A549 (cell line): ENCODE data around the gene ZNF273. TPM values are rescaled to one million over a fixed set of nuclear protein-coding genes. Genes with fewer than 3 reads are reported as not detected.
"Not testable (repeated sequence)": the region's sequence is repeated elsewhere in the genome, so short reads cannot be mapped to it uniquely, and the experiment has no call there.

Experiments used
- ATAC-seq, 2 experiments: fragments of 200-7000 bp in 1 of 2; fragments of >200 bp in 1 of 2; cut with Nextera tagmentation in 1 of 2; cut with Tn5 transposase in 1 of 2; 3 replicates each; pipeline versions ENCODE4 v1.8.0 to v1.9.1; 2018 to 2020; ENCODE audit warnings: mild to moderate bottlenecking in 1 of 2, moderate library complexity in 1 of 2
- CTCF ChIA-PET: fragments of 300-600 bp; sonication (Branson Sonifier 250); formaldehyde crosslinking; extraction: SDS; loops from one replicate; lab custom pipeline; 2021; ENCODE audit warnings: antibody characterized with exemption, inconsistent platforms; lab: Yijun Ruan, JAX
- POLR2A ChIA-PET: fragments of 350-600 bp; formaldehyde crosslinking; extraction: SDS; loops from one replicate; lab custom pipeline; 2021; ENCODE audit warnings: antibody characterized with exemption, inconsistent platforms; lab: Yijun Ruan, JAX
- DNase-seq, 2 experiments: peaks; one replicate each; pipeline versions ENCODE4 v3.0.0 to v3.0.0-alpha.2; 2011 to 2016; ENCODE audit warnings: low read depth in 1 of 2, low spot score in 1 of 2
- FAIRE-seq: peaks from 2 replicates; lab custom pipeline; 2011; peaks lifted over from hg19 to GRCh38; lab: Jason Lieb, UNC
- H3K27ac ChIP-seq, 2 experiments: fragments of >200 bp; sonication (Bioruptor Twin); formaldehyde crosslinking; 3 replicates each; pipeline ENCODE4 v1.5.1; 2016 to 2017
- H3K4me1 ChIP-seq: fragments of >200 bp; sonication (Bioruptor Twin); formaldehyde crosslinking; 3 replicates; pipeline ENCODE4 v1.6.1; 2016
- H3K4me2 ChIP-seq: fragments of >200 bp; sonication (Bioruptor Twin); formaldehyde crosslinking; 3 replicates; pipeline ENCODE4 v1.6.1; 2016
- H3K4me3 ChIP-seq: fragments of >200 bp; sonication (Bioruptor Twin); formaldehyde crosslinking; 3 replicates; pipeline ENCODE4 v1.5.1; 2016
- H3K9me3 ChIP-seq: fragments of >200 bp; sonication (Bioruptor Twin); formaldehyde crosslinking; 3 replicates; pipeline ENCODE4 v1.6.1; 2016
- BCL3 ChIP-seq: fragments of >200 bp; sonication (Bioruptor Twin); formaldehyde crosslinking; IDR thresholded peaks from 3 replicates; pipeline ENCODE4 v1.6.1; 2016
- BHLHE40 ChIP-seq: IDR thresholded peaks from 2 replicates; pipeline ENCODE4 v1.6.1; 2012; ENCODE audit warnings: low read depth, low read length, inconsistent platforms
- CBX2 ChIP-seq: fragments of 200-600 bp; sonication (generic); IDR thresholded peaks from 2 replicates; pipeline ENCODE4 v1.6.1; 2016; ENCODE audit warnings: low read depth, mild to moderate bottlenecking, borderline replicate concordance
- CBX8 ChIP-seq: fragments of 200-600 bp; sonication (generic); IDR thresholded peaks from 2 replicates; pipeline ENCODE4 v1.6.1; 2016
- CEBPB ChIP-seq, 2 experiments: fragments of >200 bp in 1 of 2; sonication (Bioruptor Twin) in 1 of 2; formaldehyde crosslinking in 1 of 2; IDR thresholded peaks; 2 replicates each; pipeline ENCODE4 v1.6.1; 2012 to 2016
- CHD2 ChIP-seq: fragments of 150-350 bp; IDR thresholded peaks from 2 replicates; pipeline ENCODE4 v1.6.1; 2014; ENCODE audit warnings: low read length; ENCODE audit not compliant: partially characterized antibody
- EHF ChIP-seq: fragments of 250-450 bp; sonication (Bioruptor Pico); IDR thresholded peaks from 2 replicates; pipeline ENCODE4 v1.5.0; 2020; ENCODE audit warnings: mild to moderate bottlenecking
- EP300 ChIP-seq, 2 experiments: fragments of >200 bp; sonication (Bioruptor Twin); formaldehyde crosslinking; IDR thresholded peaks; 2 replicates in 1 of 2; 3 replicates in 1 of 2; pipeline ENCODE4 v1.6.1; 2016 to 2017
- ESRRA ChIP-seq: fragments of 150-350 bp; IDR thresholded peaks from 2 replicates; pipeline ENCODE4 v1.6.1; 2014; ENCODE audit warnings: mild to moderate bottlenecking, low read length, borderline replicate concordance
- FOSL2 ChIP-seq, 2 experiments: fragments of 450-650 bp in 1 of 2; fragments of >200 bp in 1 of 2; sonication (Bioruptor Twin) in 1 of 2; formaldehyde crosslinking; IDR thresholded peaks; 2 replicates each; pipeline versions ENCODE4 v1.5.0 to v1.6.1; 2016 to 2020; ENCODE audit warnings: mild to moderate bottlenecking in 1 of 2, moderate library complexity in 1 of 2
- GATA3 ChIP-seq: IDR thresholded peaks from 2 replicates; pipeline ENCODE4 v1.6.1; 2012; ENCODE audit warnings: borderline replicate concordance
- HDAC2 ChIP-seq: fragments of 200-600 bp; sonication (generic); IDR thresholded peaks from 2 replicates; pipeline ENCODE4 v1.6.1; 2016
- HEYL ChIP-seq: fragments of 250-450 bp; sonication (Bioruptor Pico); IDR thresholded peaks from 2 replicates; pipeline ENCODE4 v1.8.0; 2021; ENCODE audit warnings: mild to moderate bottlenecking, moderate library complexity
- HOXB5 ChIP-seq: fragments of 250-450 bp; sonication (Bioruptor Pico); IDR thresholded peaks from 2 replicates; pipeline ENCODE4 v1.5.0; 2020; ENCODE audit warnings: mild to moderate bottlenecking, moderate library complexity
- JUNB ChIP-seq: fragments of >200 bp; sonication (Bioruptor Twin); formaldehyde crosslinking; IDR thresholded peaks from 2 replicates; pipeline ENCODE4 v1.6.1; 2016
- KDM1A ChIP-seq: fragments of 200-600 bp; sonication (generic); IDR thresholded peaks from 2 replicates; pipeline ENCODE4 v1.6.1; 2016; ENCODE audit warnings: low read depth, mild to moderate bottlenecking
- NPAS2 ChIP-seq: fragments of 250-450 bp; sonication (Bioruptor Pico); IDR thresholded peaks from 2 replicates; pipeline ENCODE4 v1.8.0; 2022; ENCODE audit warnings: mild to moderate bottlenecking, moderate library complexity, borderline replicate concordance
- PBX3 ChIP-seq: IDR thresholded peaks from 2 replicates; pipeline ENCODE4 v1.6.1; 2012
- POLR2A ChIP-seq: IDR thresholded peaks from 2 replicates; pipeline ENCODE4 v1.6.1; 2012; ENCODE audit warnings: mild to moderate bottlenecking, low read length
- RARB ChIP-seq: fragments of 250-450 bp; sonication (Bioruptor Pico); IDR thresholded peaks from 2 replicates; pipeline ENCODE4 v1.8.0; 2021; ENCODE audit warnings: mild to moderate bottlenecking, moderate library complexity
- RCOR1 ChIP-seq: fragments of 150-350 bp; IDR thresholded peaks from 2 replicates; pipeline ENCODE4 v1.6.1; 2014; ENCODE audit warnings: antibody characterized with exemption, low read length, low read depth
- RFX5 ChIP-seq: fragments of 450-650 bp; IDR thresholded peaks from 2 replicates; pipeline ENCODE4 v1.7.1; 2014; ENCODE audit warnings: antibody characterized with exemption, mild to moderate bottlenecking, moderate library complexity
- RNF2 ChIP-seq: fragments of 200-600 bp; sonication (generic); IDR thresholded peaks from 2 replicates; pipeline ENCODE4 v1.6.1; 2016; ENCODE audit warnings: low read depth, mild to moderate bottlenecking, antibody characterized with exemption, moderate library complexity, borderline replicate concordance
- SMC3 ChIP-seq: fragments of >200 bp; sonication (Bioruptor Twin); formaldehyde crosslinking; IDR thresholded peaks from 3 replicates; pipeline ENCODE4 v1.6.1; 2018; ENCODE audit warnings: inconsistent platforms
- SREBF2 ChIP-seq: fragments of 450-650 bp; IDR thresholded peaks from 2 replicates; pipeline ENCODE4 v1.6.1; 2014; ENCODE audit warnings: mild to moderate bottlenecking, moderate library complexity
- TP53 ChIP-seq: fragments of 250-450 bp; sonication (Bioruptor Pico); IDR thresholded peaks from 2 replicates; pipeline ENCODE4 v1.5.0; 2021; ENCODE audit warnings: mild to moderate bottlenecking, moderate library complexity
- ZC3H11A ChIP-seq: fragments of 450-650 bp; IDR thresholded peaks from 2 replicates; pipeline ENCODE4 v1.6.1; 2014; ENCODE audit warnings: antibody characterized with exemption, mild to moderate bottlenecking
- ZFP36 ChIP-seq: fragments of 450-650 bp; IDR thresholded peaks from 2 replicates; pipeline ENCODE4 v1.6.1; 2014; ENCODE audit warnings: borderline replicate concordance; ENCODE audit not compliant: partially characterized antibody
- ZSCAN20 ChIP-seq: fragments of 250-450 bp; sonication (Bioruptor Pico); IDR thresholded peaks from 2 replicates; pipeline ENCODE4 v1.8.0; 2022; ENCODE audit warnings: mild to moderate bottlenecking, moderate library complexity
- WGBS: methylation state at CpG from one replicate; pipeline ENCODE4 v1.1.6; 2017; ENCODE audit errors: missing lambda C conversion rate; 5-methylcytosine and 5-hydroxymethylcytosine counted together
- polyA plus RNA-seq, 4 experiments: library from polyadenylated mRNA; depleted of rRNA in 3 of 4; stranded (reverse); fragments of >200 nt; fragmentation: RNase III in 1 of 4; extraction: RNeasy Plus Mini Kit Qiagen cat#74134 plus additional on column Dnase treatment in 1 of 4; gene quantifications; 2 replicates in 3 of 4; 3 replicates in 1 of 4; pipeline ENCODE4 v1.2.3, GENCODE V29; 2011 to 2017
- TF ChIP-seq, protein P1 (sequence below): IDR thresholded peaks from 2 replicates; pipeline ENCODE4 v1.6.1; 2012
- TF ChIP-seq, protein P2 (sequence below): fragments of 200-600 bp; sonication (generic); IDR thresholded peaks from 2 replicates; pipeline ENCODE4 v1.6.1; 2016; ENCODE audit warnings: antibody characterized with exemption, mild to moderate bottlenecking, moderate library complexity

Gene ZNF273
- polyA plus RNA-seq, 2 of the 4 experiments (the other 2 are of a cell fraction): 3.1 to 5.2 TPM

GRCh38 chr7:64863021-64863420 lies 40.1 kb upstream of the ZNF273 start:
- H3K4me1 ChIP-seq: no peaks in the 10 kb centered on the region
- no peak overlapping the region for H3K4me2 ChIP-seq
- H3K27ac ChIP-seq: no peak overlapping the region
- WGBS: 41% methylated on average over 5 of the region's 9 CpGs
- ATAC-seq: no peak
- ChIA-PET POLR2A (no interaction called here), CTCF (no interaction called here)
- no peak overlapping the region for H3K4me3 ChIP-seq
- TF ChIP-seq RARB (CRISPR knock-in tag) (no peak), CEBPB (IDR thresholded peaks at IDR 0.05) (no peak), BCL3 (no peak), ESRRA (no peak), EP300 (IDR thresholded peaks at IDR 0.05) (no peak), JUNB (no peak), POLR2A (no peak), RNF2 (no peak), PBX3 (no peak), BHLHE40 (no peak), RCOR1 (no peak), TP53 (CRISPR knock-in tag) (no peak), ZC3H11A (no peak), CHD2 (no peak), HOXB5 (no peak), ZSCAN20 (CRISPR knock-in tag) (no peak), HDAC2 (no peak), SMC3 (no peak), RFX5 (no peak)
- TF ChIP-seq, protein P1, sequence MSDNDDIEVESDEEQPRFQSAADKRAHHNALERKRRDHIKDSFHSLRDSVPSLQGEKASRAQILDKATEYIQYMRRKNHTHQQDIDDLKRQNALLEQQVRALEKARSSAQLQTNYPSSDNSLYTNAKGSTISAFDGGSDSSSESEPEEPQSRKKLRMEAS: no peak
- FAIRE-seq: no peak
- DNase-seq: no peak
- H3K9me3 ChIP-seq: no peaks in the 10 kb centered on the region; the same call in 2 of the 3 replicates

GRCh38 chr7:64863530-64863929 lies 39.5 kb upstream of the ZNF273 start:
- H3K27ac ChIP-seq, FAIRE-seq, H3K9me3 ChIP-seq, H3K4me2 ChIP-seq, ATAC-seq, DNase-seq, CTCF ChIA-PET, H3K4me1 ChIP-seq, H3K4me3 ChIP-seq, POLR2A ChIA-PET: not testable (repeated sequence)
- WGBS: 31% methylated on average over 3 of the region's 3 CpGs

DNA sequence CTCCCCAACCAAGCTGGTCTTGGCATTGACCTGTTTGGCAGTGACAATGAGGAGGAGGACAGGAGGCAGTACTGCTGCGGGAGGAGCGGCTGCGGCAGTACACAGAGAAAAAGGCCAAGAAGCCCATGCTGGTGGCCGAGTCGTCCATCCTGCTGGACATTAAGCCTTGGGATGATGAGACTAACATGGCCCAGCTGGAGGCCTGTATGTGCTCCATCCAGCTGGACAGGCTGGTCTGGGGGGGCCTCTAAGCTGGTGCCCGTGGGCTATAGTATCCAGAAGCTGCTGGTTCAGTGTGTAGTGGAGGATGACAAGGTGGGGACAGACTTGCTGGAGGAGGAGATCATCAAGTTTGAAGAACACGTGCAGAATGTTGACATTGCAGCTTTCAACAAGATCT lies 39.1 kb upstream of the ZNF273 start:
- Histone ChIP-seq H3K4me2 (no peak overlapping the region), H3K4me1 (no peaks in the 10 kb centered on the region), H3K27ac (no peak overlapping the region), H3K4me3 (no peak overlapping the region), H3K9me3 (no peaks in the 10 kb centered on the region; the same call in 2 of the 3 replicates)
- POLR2A ChIA-PET: no interaction called here
- TF ChIP-seq HEYL (CRISPR knock-in tag) (no peak), CBX2 (no peak), CBX8 (no peak), EHF (CRISPR knock-in tag) (no peak), RARB (CRISPR knock-in tag) (no peak), KDM1A (no peak), POLR2A (no peak), GATA3 (no peak), EP300 (IDR thresholded peaks at IDR 0.05) (no peak), NPAS2 (CRISPR knock-in tag) (no peak), ZFP36 (no peak), SREBF2 (no peak), ZSCAN20 (CRISPR knock-in tag) (no peak), FOSL2 (IDR thresholded peaks at IDR 0.05) (no peak), FOSL2 (CRISPR knock-in tag; IDR thresholded peaks at IDR 0.05) (no peak)
- TF ChIP-seq, protein P2, sequence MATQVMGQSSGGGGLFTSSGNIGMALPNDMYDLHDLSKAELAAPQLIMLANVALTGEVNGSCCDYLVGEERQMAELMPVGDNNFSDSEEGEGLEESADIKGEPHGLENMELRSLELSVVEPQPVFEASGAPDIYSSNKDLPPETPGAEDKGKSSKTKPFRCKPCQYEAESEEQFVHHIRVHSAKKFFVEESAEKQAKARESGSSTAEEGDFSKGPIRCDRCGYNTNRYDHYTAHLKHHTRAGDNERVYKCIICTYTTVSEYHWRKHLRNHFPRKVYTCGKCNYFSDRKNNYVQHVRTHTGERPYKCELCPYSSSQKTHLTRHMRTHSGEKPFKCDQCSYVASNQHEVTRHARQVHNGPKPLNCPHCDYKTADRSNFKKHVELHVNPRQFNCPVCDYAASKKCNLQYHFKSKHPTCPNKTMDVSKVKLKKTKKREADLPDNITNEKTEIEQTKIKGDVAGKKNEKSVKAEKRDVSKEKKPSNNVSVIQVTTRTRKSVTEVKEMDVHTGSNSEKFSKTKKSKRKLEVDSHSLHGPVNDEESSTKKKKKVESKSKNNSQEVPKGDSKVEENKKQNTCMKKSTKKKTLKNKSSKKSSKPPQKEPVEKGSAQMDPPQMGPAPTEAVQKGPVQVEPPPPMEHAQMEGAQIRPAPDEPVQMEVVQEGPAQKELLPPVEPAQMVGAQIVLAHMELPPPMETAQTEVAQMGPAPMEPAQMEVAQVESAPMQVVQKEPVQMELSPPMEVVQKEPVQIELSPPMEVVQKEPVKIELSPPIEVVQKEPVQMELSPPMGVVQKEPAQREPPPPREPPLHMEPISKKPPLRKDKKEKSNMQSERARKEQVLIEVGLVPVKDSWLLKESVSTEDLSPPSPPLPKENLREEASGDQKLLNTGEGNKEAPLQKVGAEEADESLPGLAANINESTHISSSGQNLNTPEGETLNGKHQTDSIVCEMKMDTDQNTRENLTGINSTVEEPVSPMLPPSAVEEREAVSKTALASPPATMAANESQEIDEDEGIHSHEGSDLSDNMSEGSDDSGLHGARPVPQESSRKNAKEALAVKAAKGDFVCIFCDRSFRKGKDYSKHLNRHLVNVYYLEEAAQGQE: no peak
- CTCF ChIA-PET: no interaction called here
- WGBS: 43% methylated on average over 7 of the region's 7 CpGs
- FAIRE-seq (no peak), DNase-seq (no peak), ATAC-seq (no peak)
